ENCODE results near the gene OGT. TPM values are rescaled to one million over a fixed set of nuclear protein-coding genes. Genes with fewer than 3 reads are reported as not detected.
A peak's percentile ranks its signal among the peaks of the same experiment; 100 is the strongest.
"Not testable (repeated sequence)": the region's sequence is repeated elsewhere in the genome, so short reads cannot be mapped to it uniquely, and the experiment has no call there.

OGT gene
- total RNA-seq, 1 donor: 200 TPM

DNA sequence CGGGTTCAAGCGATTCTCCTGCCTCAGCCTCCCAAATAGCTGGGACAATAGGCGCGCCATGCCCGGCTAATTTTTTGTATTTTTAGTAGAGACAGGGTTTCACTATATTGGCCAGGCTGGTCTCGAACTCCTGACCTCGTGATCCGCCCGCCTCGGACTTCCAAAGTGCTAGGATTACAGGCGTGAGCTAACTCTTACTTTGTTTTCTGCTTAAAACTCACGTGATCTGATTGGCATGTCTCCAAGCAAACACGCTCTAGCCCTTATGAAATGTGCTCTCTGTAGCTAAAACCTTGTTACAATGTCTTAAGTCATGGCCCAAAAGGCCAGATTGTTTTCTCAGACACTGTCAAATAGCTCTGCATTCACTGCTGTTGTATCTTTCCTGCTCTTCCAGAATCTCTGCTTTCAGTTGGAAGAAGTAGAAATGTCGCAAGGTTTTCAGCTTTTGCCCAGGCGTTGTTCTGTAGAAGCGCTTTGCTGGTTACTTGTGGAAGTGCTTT lies 39.7 kb upstream of the OGT start:
- DNase-seq (ENCODE audit: insufficient read length, low spot score, missing footprints): peak; percentile 66
- no peaks in the 10 kb centered on the region for H3K9me3 ChIP-seq (ENCODE audit: low read depth, low read length)
- H3K4me3 ChIP-seq (ENCODE audit: insufficient read depth, low read length): peak overlapping the region; percentile 74
- H3K79me2 ChIP-seq (ENCODE audit: insufficient read depth, low read length): no peaks in the 10 kb centered on the region
- no peak overlapping the region for H3K27ac ChIP-seq (ENCODE audit: low read depth, low read length)
- no peak for TF ChIP-seq CTCF (IDR thresholded peaks at IDR 0.05; ENCODE audit: extremely low read depth, low read depth, low read length)
- H4K20me1 ChIP-seq (ENCODE audit: insufficient read depth, low read length): no peaks in the 10 kb centered on the region
- peak overlapping the region; percentile 80 for H3K4me2 ChIP-seq (ENCODE audit: insufficient read depth, low read length)
- H3K4me1 ChIP-seq (ENCODE audit: insufficient read depth, low read length): no peaks in the 10 kb centered on the region
- no peaks in the 10 kb centered on the region for H3K27me3 ChIP-seq (ENCODE audit: insufficient read depth, low read length)
- H2AFZ ChIP-seq (ENCODE audit: low read length): no peak overlapping the region
- H3K36me3 ChIP-seq (ENCODE audit: insufficient read depth, low read length): no peaks in the 10 kb centered on the region

GRCh38 chrX:71495979-71496378 lies 36.9 kb upstream of the OGT start:
- not testable (repeated sequence) for H2AFZ ChIP-seq (ENCODE audit: low read length); H3K4me3 ChIP-seq (ENCODE audit: insufficient read depth, low read length); H3K27ac ChIP-seq (ENCODE audit: low read depth, low read length); H3K79me2 ChIP-seq (ENCODE audit: insufficient read depth, low read length); H3K4me1 ChIP-seq (ENCODE audit: insufficient read depth, low read length); H3K27me3 ChIP-seq (ENCODE audit: insufficient read depth, low read length); H3K36me3 ChIP-seq (ENCODE audit: insufficient read depth, low read length); DNase-seq (ENCODE audit: insufficient read length, low spot score, missing footprints); H3K9me3 ChIP-seq (ENCODE audit: low read depth, low read length); H4K20me1 ChIP-seq (ENCODE audit: insufficient read depth, low read length); H3K4me2 ChIP-seq (ENCODE audit: insufficient read depth, low read length)

- no peak overlapping the region for H3K4me2 ChIP-seq (ENCODE audit: insufficient read depth, low read length)
- no peaks in the 10 kb centered on the region for H3K27me3 ChIP-seq (ENCODE audit: insufficient read depth, low read length)
- H3K9me3 ChIP-seq (ENCODE audit: low read depth, low read length): no peaks in the 10 kb centered on the region
- H2AFZ ChIP-seq (ENCODE audit: low read length): no peak overlapping the region
- H3K36me3 ChIP-seq (ENCODE audit: insufficient read depth, low read length): no peaks in the 10 kb centered on the region
- H4K20me1 ChIP-seq (ENCODE audit: insufficient read depth, low read length): no peaks in the 10 kb centered on the region
- no peak for DNase-seq (ENCODE audit: insufficient read length, low spot score, missing footprints)
- H3K27ac ChIP-seq (ENCODE audit: low read depth, low read length): no peak overlapping the region
- TF ChIP-seq CTCF (IDR thresholded peaks at IDR 0.05; ENCODE audit: extremely low read depth, low read depth, low read length): no peak
- no peaks in the 10 kb centered on the region for H3K79me2 ChIP-seq (ENCODE audit: insufficient read depth, low read length)
- H3K4me1 ChIP-seq (ENCODE audit: insufficient read depth, low read length): no peaks in the 10 kb centered on the region
- H3K4me3 ChIP-seq (ENCODE audit: insufficient read depth, low read length): no peak overlapping the region
Observed at GRCh38 chrX:71496476-71496875, 36.4 kb upstream of the OGT start.

DNA sequence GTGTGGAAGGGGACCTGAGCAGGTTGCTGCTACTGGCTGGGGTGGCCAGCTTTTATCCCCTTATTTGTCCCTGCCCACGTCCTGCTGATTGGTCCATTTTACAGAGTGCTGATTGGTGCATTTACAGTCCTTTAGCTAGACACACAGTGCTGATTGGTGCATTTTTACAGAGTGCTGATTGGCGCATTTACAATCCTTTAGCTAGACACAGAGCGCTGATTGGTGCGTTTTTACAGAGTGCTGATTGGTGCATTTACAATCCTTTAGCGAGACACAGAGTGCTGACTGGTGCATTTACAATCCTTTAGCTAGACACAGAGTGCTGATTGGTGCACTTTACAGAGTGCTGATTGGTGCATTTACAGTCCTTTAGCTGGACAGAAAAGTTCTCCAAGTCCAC lies 30.8 kb upstream of the OGT start:
- not testable (repeated sequence) for H3K9me3 ChIP-seq (ENCODE audit: low read depth, low read length); H2AFZ ChIP-seq (ENCODE audit: low read length); H3K27ac ChIP-seq (ENCODE audit: low read depth, low read length); H3K4me3 ChIP-seq (ENCODE audit: insufficient read depth, low read length); H3K4me1 ChIP-seq (ENCODE audit: insufficient read depth, low read length); H3K36me3 ChIP-seq (ENCODE audit: insufficient read depth, low read length); H3K79me2 ChIP-seq (ENCODE audit: insufficient read depth, low read length); DNase-seq (ENCODE audit: insufficient read length, low spot score, missing footprints); H3K4me2 ChIP-seq (ENCODE audit: insufficient read depth, low read length); H4K20me1 ChIP-seq (ENCODE audit: insufficient read depth, low read length); H3K27me3 ChIP-seq (ENCODE audit: insufficient read depth, low read length)

- H3K27ac ChIP-seq (ENCODE audit: low read depth, low read length): no peak overlapping the region
- no peaks in the 10 kb centered on the region for H3K4me1 ChIP-seq (ENCODE audit: insufficient read depth, low read length)
- H3K27me3 ChIP-seq (ENCODE audit: insufficient read depth, low read length): no peaks in the 10 kb centered on the region
- no peak overlapping the region for H2AFZ ChIP-seq (ENCODE audit: low read length)
- no peak overlapping the region for H3K4me3 ChIP-seq (ENCODE audit: insufficient read depth, low read length)
- H3K4me2 ChIP-seq (ENCODE audit: insufficient read depth, low read length): no peak overlapping the region
- no peaks in the 10 kb centered on the region for H3K79me2 ChIP-seq (ENCODE audit: insufficient read depth, low read length)
- no peak for DNase-seq (ENCODE audit: insufficient read length, low spot score, missing footprints)
- H3K9me3 ChIP-seq (ENCODE audit: low read depth, low read length): no peaks in the 10 kb centered on the region
- H4K20me1 ChIP-seq (ENCODE audit: insufficient read depth, low read length): no peaks in the 10 kb centered on the region
- no peak for TF ChIP-seq CTCF (IDR thresholded peaks at IDR 0.05; ENCODE audit: extremely low read depth, low read depth, low read length)
- H3K36me3 ChIP-seq (ENCODE audit: insufficient read depth, low read length): no peaks in the 10 kb centered on the region
Observed at GRCh38 chrX:71504346-71504745, 28.6 kb upstream of the OGT start.
